A673 (cell line): ENCODE data around the gene ERVFRD-1.

Experiments used
- EZH2 ChIP-seq: fragments of 200-600 bp; sonication (generic); IDR thresholded peaks from 2 replicates; pipeline ENCODE4 v1.6.1; 2017; ENCODE audit warnings: borderline replicate concordance, low read depth, mild to moderate bottlenecking, mixed read lengths, antibody characterized with exemption, low read length; ENCODE audit not compliant: poor library complexity, severe bottlenecking
- TF ChIP-seq, protein P1 (sequence below): fragments of 300-800, 200-600 bp; sonication (generic); conservative IDR thresholded peaks from 2 replicates; pipeline ENCODE4 v1.5.1; 2017; ENCODE audit warnings: low read depth, mild to moderate bottlenecking, antibody characterized with exemption, low read length, moderate library complexity, mixed read lengths

DNA sequence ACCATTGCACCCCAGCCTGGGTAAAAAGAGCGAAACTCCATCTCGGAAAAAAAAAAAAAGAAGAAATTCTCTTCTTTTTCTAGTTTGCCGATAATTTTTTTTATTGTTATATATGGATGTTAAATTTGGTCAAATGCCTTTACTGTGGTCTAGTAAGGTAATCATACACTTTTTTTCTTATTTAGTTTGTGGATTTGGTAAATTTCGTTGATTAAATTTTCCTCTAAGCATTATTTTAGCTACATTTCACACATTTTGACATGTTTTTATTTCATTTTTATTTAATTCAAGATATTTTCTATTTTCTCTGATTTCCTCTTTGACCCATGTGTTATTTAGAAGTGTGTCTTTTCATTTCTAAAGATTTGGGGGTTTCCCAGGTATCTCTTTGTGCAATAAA is 49.4 kb downstream of the ERVFRD-1 start:
- TF ChIP-seq, protein P1, sequence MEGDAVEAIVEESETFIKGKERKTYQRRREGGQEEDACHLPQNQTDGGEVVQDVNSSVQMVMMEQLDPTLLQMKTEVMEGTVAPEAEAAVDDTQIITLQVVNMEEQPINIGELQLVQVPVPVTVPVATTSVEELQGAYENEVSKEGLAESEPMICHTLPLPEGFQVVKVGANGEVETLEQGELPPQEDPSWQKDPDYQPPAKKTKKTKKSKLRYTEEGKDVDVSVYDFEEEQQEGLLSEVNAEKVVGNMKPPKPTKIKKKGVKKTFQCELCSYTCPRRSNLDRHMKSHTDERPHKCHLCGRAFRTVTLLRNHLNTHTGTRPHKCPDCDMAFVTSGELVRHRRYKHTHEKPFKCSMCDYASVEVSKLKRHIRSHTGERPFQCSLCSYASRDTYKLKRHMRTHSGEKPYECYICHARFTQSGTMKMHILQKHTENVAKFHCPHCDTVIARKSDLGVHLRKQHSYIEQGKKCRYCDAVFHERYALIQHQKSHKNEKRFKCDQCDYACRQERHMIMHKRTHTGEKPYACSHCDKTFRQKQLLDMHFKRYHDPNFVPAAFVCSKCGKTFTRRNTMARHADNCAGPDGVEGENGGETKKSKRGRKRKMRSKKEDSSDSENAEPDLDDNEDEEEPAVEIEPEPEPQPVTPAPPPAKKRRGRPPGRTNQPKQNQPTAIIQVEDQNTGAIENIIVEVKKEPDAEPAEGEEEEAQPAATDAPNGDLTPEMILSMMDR, result no peak
- TF ChIP-seq EZH2, result no peak
